ENCODE measurements around the gene NAALADL2. TPM values are rescaled to one million over a fixed set of nuclear protein-coding genes. Genes with fewer than 3 reads are reported as not detected.
"Not testable (repeated sequence)": the region's sequence is repeated elsewhere in the genome, so short reads cannot be mapped to it uniquely, and the experiment has no call there.

Gene NAALADL2
- total RNA-seq, 1 donor: 54.5 TPM

DNA sequence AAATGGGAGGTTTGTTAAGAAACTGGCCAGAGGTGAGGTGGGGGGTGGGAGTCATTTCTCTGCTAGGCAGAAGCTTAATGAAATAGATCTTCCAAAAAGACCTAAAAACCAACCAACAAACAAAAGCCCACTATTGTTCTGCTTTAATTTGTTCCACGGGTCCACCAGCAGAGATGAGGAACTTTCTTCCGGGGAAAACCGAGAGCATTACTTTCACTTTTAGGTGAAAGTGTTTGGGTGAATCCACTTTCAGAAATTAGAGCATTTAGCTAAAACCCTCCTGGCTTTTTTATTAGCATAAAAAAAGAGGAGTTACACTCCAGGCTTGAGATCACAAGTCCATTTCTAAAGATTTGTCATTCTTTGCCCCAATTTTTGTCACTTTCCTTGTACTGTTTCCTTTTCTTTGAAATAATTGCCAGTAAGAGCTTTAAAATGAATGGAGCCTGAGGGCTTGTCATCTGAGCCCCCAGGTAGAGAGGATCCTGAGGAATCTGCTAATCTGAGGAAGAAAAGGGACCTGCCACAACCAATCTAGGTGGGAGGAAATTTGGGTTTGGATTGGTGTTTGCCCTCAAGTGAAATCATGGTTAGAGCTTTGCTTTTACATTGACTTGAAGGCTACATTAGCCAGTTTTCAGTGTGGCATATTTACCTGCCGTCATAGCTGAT lies 667.6 kb downstream of the NAALADL2 start:
- peak; percentile 31 for DNase-seq (ENCODE audit: low read depth)
- peak overlapping the region; percentile 62 for H3K4me3 ChIP-seq (ENCODE audit: low read depth, low read length)
- no peak for TF ChIP-seq CTCF (IDR thresholded peaks at IDR 0.05; ENCODE audit: insufficient read depth, low read length)

DNA sequence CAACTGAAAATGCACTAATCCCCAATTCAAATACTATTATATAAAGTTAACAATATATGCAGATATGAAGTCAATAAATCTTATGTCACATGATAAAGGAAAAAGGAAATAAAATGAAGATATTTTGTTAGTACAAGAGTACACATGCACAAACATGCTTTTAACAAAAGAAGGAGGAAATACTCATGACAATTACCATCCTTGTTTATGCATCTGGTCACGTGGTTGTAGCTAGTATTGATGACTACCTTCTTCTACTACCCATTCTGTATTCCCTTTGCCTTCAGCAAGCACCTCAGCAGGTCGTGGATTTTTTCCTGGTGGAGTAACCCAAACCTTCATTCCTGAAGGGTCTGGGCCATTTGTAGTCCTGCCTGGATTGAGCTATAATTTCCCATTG lies 669.6 kb downstream of the NAALADL2 start:
- H3K4me3 ChIP-seq (ENCODE audit: low read depth, low read length); DNase-seq (ENCODE audit: low read depth): not testable (repeated sequence)

DNA sequence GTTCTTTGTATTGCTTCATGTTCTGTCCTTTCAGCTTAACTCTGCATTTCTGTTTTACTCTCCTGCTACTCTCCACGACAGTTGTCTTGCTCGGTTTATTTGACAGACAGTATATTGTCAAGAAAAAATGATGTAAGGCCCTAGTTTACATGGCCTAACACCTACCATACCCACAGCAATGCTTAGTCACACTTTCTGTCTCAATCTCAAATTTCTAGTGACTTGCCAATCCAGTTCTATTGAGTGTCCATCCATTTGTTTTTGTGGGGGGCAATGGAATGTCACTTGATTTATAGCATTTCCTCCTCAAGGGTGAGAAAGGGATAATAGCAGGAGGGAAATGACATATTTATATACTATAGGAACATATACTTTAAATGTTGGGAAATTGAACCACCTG lies 676.2 kb downstream of the NAALADL2 start:
- TF ChIP-seq CTCF (IDR thresholded peaks at IDR 0.05; ENCODE audit: insufficient read depth, low read length): no peak
- no peak overlapping the region for H3K4me3 ChIP-seq (ENCODE audit: low read depth, low read length)
- no peak for DNase-seq (ENCODE audit: low read depth)

DNA sequence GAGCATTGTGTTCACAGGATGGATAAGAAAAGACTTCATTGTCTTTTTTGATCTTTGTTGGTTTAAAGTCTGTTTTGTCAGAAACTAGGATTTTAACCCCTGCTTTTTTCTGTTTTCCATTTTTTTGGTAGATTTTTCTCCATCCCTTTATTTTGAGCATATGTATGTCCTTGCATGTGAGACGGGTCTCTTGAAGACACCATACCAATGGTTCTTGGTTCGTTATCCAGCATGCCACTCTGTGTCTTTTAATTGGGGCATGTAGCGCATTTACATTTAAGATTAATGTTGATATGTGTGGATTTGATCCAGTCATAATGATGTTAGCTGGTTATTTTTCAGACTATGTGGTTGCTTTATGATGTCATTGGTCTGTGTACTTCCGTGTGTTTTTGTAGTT lies 687.0 kb downstream of the NAALADL2 start:
- no peak overlapping the region for H3K4me3 ChIP-seq (ENCODE audit: low read depth, low read length)
- DNase-seq (ENCODE audit: low read depth): no peak
- no peak for TF ChIP-seq CTCF (IDR thresholded peaks at IDR 0.05; ENCODE audit: insufficient read depth, low read length)

GRCh38 chr3:175552929-175553328 lies 693.8 kb downstream of the NAALADL2 start:
- TF ChIP-seq CTCF (IDR thresholded peaks at IDR 0.05; ENCODE audit: insufficient read depth, low read length): no peak
- no peak overlapping the region for H3K4me3 ChIP-seq (ENCODE audit: low read depth, low read length)
- no peak for DNase-seq (ENCODE audit: low read depth)

DNA sequence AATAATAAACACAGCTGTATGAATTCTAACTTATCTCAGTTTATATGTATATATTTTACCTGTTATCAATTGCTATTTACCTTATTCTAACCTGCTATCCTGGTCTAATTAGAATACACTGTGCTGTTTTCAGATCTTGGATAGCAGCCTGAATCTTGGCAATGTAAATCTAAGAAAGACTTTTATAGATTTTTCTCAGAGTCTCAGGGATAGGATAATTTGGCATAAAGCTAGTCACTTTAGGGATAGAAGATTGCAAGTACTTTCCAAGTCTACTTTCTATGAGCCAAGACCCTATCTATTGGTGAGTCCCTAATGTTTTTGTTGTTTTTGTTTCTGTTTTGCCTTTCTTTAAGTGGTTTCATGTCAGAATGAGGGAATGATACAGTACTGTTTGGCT lies 695.7 kb downstream of the NAALADL2 start:
- no peak for DNase-seq (ENCODE audit: low read depth)
- no peak overlapping the region for H3K4me3 ChIP-seq (ENCODE audit: low read depth, low read length)
- no peak for TF ChIP-seq CTCF (IDR thresholded peaks at IDR 0.05; ENCODE audit: insufficient read depth, low read length)

DNA sequence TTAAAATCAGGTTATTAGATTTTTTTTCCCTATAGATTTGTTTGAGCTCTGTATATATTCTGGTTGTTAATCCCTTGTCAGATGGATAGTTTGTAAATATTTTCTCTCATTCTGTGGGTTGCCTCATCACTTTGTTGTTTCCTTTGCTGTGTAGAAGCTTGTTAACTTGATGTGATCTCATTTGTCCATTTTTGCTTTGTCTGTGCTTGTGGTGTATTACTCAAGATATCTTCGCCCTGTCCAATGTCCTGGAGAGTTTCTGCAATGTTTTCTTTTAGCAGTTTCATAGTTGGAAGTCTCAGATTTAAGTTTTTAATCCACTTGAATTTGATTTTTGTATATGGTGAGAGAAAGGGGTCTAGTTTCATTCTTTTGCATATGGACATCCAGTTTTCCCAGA lies 699.1 kb downstream of the NAALADL2 start:
- no peak for TF ChIP-seq CTCF (IDR thresholded peaks at IDR 0.05; ENCODE audit: insufficient read depth, low read length)
- DNase-seq (ENCODE audit: low read depth): no peak
- no peak overlapping the region for H3K4me3 ChIP-seq (ENCODE audit: low read depth, low read length)

Measured in fibroblast of the aortic adventitia (primary cell).